SK-N-SH (cell line): ENCODE results near the gene ST6GALNAC5. TPM values are rescaled to one million over a fixed set of nuclear protein-coding genes. Genes with fewer than 3 reads are reported as not detected.

Experiments used
- CTCF ChIA-PET: fragments of 300-600, 350-600 bp; formaldehyde crosslinking; extraction: SDS; loops from one replicate; lab custom pipeline; 2021; lab: Yijun Ruan, JAX
- POLR2A ChIA-PET: fragments of 350-600 bp; sonication (Branson Sonifier 250); formaldehyde crosslinking; extraction: SDS; loops from one replicate; lab custom pipeline; 2020; ENCODE audit warnings: antibody characterized with exemption, inconsistent platforms; lab: Yijun Ruan, JAX
- DNase-seq: peaks from one replicate; pipeline ENCODE4 v3.0.0; 2012
- H2AFZ ChIP-seq: fragments of 200-600 bp; sonication (generic); 2 replicates; pipeline ENCODE4 v1.8.1; 2016; ENCODE audit warnings: antibody characterized with exemption, mild to moderate bottlenecking, low read depth
- H3F3A ChIP-seq: fragments of 200-600 bp; sonication (generic); replicated peaks from 2 replicates; pipeline ENCODE3; 2016; ENCODE audit warnings: antibody characterized with exemption, mild to moderate bottlenecking; ENCODE audit not compliant: insufficient read depth
- H3K27ac ChIP-seq, 2 experiments: fragments of 200-500 bp in 1 of 2; fragments of 200-600 bp in 1 of 2; sonication (Bioruptor generic) in 1 of 2; sonication (generic), shearing (Covaris generic) in 1 of 2; 2 replicates each; pipeline versions ENCODE4 v1.5.1 to v1.6.1; 2014 to 2016; ENCODE audit warnings: low read depth in 2 of 2, inconsistent platforms in 1 of 2, low read length in 1 of 2, mild to moderate bottlenecking in 1 of 2, mixed read lengths in 1 of 2
- H3K27me3 ChIP-seq: fragments of 200-600 bp; sonication (generic), shearing (Covaris generic); 2 replicates; pipeline ENCODE4 v1.6.1; 2016; ENCODE audit warnings: mixed run types; ENCODE audit not compliant: insufficient read depth
- H3K36me3 ChIP-seq, 2 experiments: fragments of 200-500 bp in 1 of 2; fragments of 200-600 bp in 1 of 2; sonication (Bioruptor generic) in 1 of 2; sonication (generic) in 1 of 2; replicated peaks in 1 of 2; 2 replicates each; pipeline versions ENCODE3 to v1.5.1; 2014 to 2016; ENCODE audit warnings: low read length in 1 of 2, mild to moderate bottlenecking in 1 of 2; ENCODE audit not compliant: insufficient read depth in 2 of 2, control insufficient read depth in 1 of 2
- H3K4me1 ChIP-seq, 2 experiments: fragments of 200-500 bp in 1 of 2; fragments of 200-600 bp in 1 of 2; sonication (Bioruptor generic) in 1 of 2; sonication (generic), shearing (Covaris generic) in 1 of 2; 2 replicates each; pipeline versions ENCODE4 v1.5.1 to v1.6.1; 2014 to 2016; ENCODE audit warnings: low read depth in 1 of 2, low read length in 1 of 2, mixed run types in 1 of 2; ENCODE audit not compliant: insufficient read depth in 2 of 2, control insufficient read depth in 1 of 2
- H3K4me2 ChIP-seq: fragments of 200-600 bp; sonication (generic), shearing (Covaris generic); 2 replicates; pipeline ENCODE4 v1.6.1; 2017; ENCODE audit warnings: mixed run types
- H3K4me3 ChIP-seq, 2 experiments: fragments of 200-500 bp in 1 of 2; fragments of 200-600 bp in 1 of 2; sonication (Bioruptor generic) in 1 of 2; sonication (generic), shearing (Covaris generic) in 1 of 2; 2 replicates each; pipeline versions ENCODE4 v1.5.1 to v1.8.1; 2014 to 2016; ENCODE audit warnings: low read depth in 2 of 2, inconsistent platforms in 1 of 2, low read length in 1 of 2, mild to moderate bottlenecking in 1 of 2, mixed read lengths in 1 of 2, moderate library complexity in 1 of 2
- H3K79me2 ChIP-seq: fragments of 200-600 bp; sonication (generic); 2 replicates; pipeline ENCODE4 v1.8.1; 2017; ENCODE audit warnings: mild to moderate bottlenecking; ENCODE audit not compliant: insufficient read depth
- H3K9ac ChIP-seq: fragments of 200-600 bp; sonication (generic); 2 replicates; pipeline ENCODE4 v1.6.1; 2017; ENCODE audit warnings: mixed run types
- H3K9me2 ChIP-seq: fragments of 200-600 bp; sonication (generic); 2 replicates; pipeline ENCODE4 v1.6.1; 2017; ENCODE audit warnings: mixed run types
- H3K9me3 ChIP-seq: fragments of 200-600 bp; sonication (generic); 2 replicates; pipeline ENCODE4 v1.6.1; 2017; ENCODE audit warnings: mixed run types, mild to moderate bottlenecking, moderate library complexity
- H4K20me1 ChIP-seq: fragments of 200-600 bp; sonication (generic); 2 replicates; pipeline ENCODE4 v1.6.1; 2017; ENCODE audit warnings: mild to moderate bottlenecking, mixed run types; ENCODE audit not compliant: insufficient read depth
- CHD2 ChIP-seq: fragments of 150-350 bp; IDR thresholded peaks from 2 replicates; pipeline ENCODE4 v1.6.1; 2018; ENCODE audit warnings: low read length; ENCODE audit not compliant: partially characterized antibody
- EP300 ChIP-seq, 2 experiments: IDR thresholded peaks; 2 replicates each; pipeline versions ENCODE4 v1.4.0 to v1.6.1; 2012; ENCODE audit warnings: borderline replicate concordance in 1 of 2, low read depth in 1 of 2, low read length in 1 of 2
- FOSL2 ChIP-seq: IDR thresholded peaks from 2 replicates; pipeline ENCODE4 v1.4.0; 2012; ENCODE audit warnings: low read depth, mild to moderate bottlenecking, moderate library complexity, borderline replicate concordance
- GABPA ChIP-seq: IDR thresholded peaks from 2 replicates; pipeline ENCODE4 v1.4.0; 2012; ENCODE audit warnings: low read depth, mild to moderate bottlenecking
- GATA2 ChIP-seq: sonication (generic); formaldehyde crosslinking; IDR thresholded peaks from 2 replicates; pipeline ENCODE4 v1.5.0; 2020; ENCODE audit warnings: mild to moderate bottlenecking, missing genetic modification reagents
- JUND ChIP-seq: IDR thresholded peaks from 2 replicates; pipeline ENCODE4 v1.4.0; 2012
- MEF2A ChIP-seq: IDR thresholded peaks from 2 replicates; pipeline ENCODE4 v1.4.0; 2012; ENCODE audit warnings: low read depth, borderline replicate concordance
- MXI1 ChIP-seq: IDR thresholded peaks from 2 replicates; pipeline ENCODE4 v1.6.1; 2012; ENCODE audit warnings: mild to moderate bottlenecking, low read depth, low read length, improper control_type of control experiment
- PBX3 ChIP-seq: IDR thresholded peaks from 2 replicates; pipeline ENCODE4; 2012
- RXRA ChIP-seq: IDR thresholded peaks from 2 replicates; pipeline ENCODE4 v1.4.0; 2012; ENCODE audit warnings: low read depth, mild to moderate bottlenecking, borderline replicate concordance
- TCF12 ChIP-seq: IDR thresholded peaks from 2 replicates; pipeline ENCODE4 v1.4.0; 2012
- WGBS: methylation state at CpG from one replicate; pipeline ENCODE4 v1.1.6; 2017; ENCODE audit warnings: low lambda C conversion rate; 5-methylcytosine and 5-hydroxymethylcytosine counted together
- polyA plus RNA-seq, 3 experiments: library from polyadenylated mRNA; depleted of rRNA; stranded (reverse); fragments of >200 nt; gene quantifications; 2 replicates each; pipeline ENCODE4 v1.2.3, GENCODE V29; 2012
- TF ChIP-seq, protein P1 (sequence below): IDR thresholded peaks from 2 replicates; pipeline ENCODE4 v1.4.0; 2012; ENCODE audit warnings: low read depth, borderline replicate concordance
- TF ChIP-seq, protein P2 (sequence below): fragments of 150-350 bp; IDR thresholded peaks from 2 replicates; pipeline ENCODE4 v1.6.1; 2017; ENCODE audit warnings: antibody characterized with exemption, low read length, low read depth, borderline replicate concordance

ST6GALNAC5 gene
- polyA plus RNA-seq, 1 of the 3 experiments (the other 2 are of a cell fraction) = 10.6 TPM

DNA sequence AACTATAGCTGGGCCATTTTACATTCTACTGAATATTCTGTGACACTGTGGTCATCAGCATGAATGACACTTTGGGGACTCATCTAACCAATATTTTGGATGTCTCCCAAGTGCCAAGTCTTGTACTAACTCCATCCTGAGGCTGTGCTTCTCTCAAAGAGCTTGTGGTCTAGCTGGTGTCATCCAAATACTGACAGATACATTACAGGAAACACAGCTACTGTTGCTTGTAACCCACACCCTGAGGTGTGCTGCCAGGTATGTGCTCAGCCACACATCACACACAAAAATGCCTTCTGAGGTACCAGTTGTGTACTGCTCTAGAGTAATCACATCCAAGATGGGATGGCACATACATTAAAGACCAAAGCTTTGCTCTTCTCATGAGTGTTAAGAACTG, 81.6 kb downstream of the ST6GALNAC5 start:
- POLR2A ChIA-PET = no interaction called here

GRCh38 chr1:76949503-76949902, 82.2 kb downstream of the ST6GALNAC5 start:
- Histone ChIP-seq H3K9ac (no peak overlapping the region), H3K36me3 (no peaks in the 10 kb centered on the region), H4K20me1 (no peaks in the 10 kb centered on the region)
- TF ChIP-seq TCF12 = peak; percentile 49
- peak; percentile 61; the same call in 1 of the 2 replicates for TF ChIP-seq FOSL2
- peak; percentile 53 for TF ChIP-seq PBX3
- TF ChIP-seq, protein P1, sequence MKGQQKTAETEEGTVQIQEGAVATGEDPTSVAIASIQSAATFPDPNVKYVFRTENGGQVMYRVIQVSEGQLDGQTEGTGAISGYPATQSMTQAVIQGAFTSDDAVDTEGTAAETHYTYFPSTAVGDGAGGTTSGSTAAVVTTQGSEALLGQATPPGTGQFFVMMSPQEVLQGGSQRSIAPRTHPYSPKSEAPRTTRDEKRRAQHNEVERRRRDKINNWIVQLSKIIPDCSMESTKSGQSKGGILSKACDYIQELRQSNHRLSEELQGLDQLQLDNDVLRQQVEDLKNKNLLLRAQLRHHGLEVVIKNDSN = no peak
- TF ChIP-seq JUND = peak; percentile 47; the same call in 1 of the 2 replicates
- peak in 1 of 2 experiments; percentile 44; a peak in 1 of 4 replicates for TF ChIP-seq EP300 (IDR thresholded peaks at IDR 0.05; ENCODE audit: borderline replicate concordance in 1 of 2, low read depth in 1 of 2, low read length in 1 of 2)
- TF ChIP-seq, protein P2, sequence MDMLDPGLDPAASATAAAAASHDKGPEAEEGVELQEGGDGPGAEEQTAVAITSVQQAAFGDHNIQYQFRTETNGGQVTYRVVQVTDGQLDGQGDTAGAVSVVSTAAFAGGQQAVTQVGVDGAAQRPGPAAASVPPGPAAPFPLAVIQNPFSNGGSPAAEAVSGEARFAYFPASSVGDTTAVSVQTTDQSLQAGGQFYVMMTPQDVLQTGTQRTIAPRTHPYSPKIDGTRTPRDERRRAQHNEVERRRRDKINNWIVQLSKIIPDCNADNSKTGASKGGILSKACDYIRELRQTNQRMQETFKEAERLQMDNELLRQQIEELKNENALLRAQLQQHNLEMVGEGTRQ = no peak
- TF ChIP-seq, all 33 proteins: peak for 5
- H2AFZ ChIP-seq = no peak overlapping the region
- 40% methylated on average over 3 of the region's 3 CpGs for WGBS
- no peaks in the 10 kb centered on the region for H3F3A ChIP-seq
- no peak overlapping the region for H3K4me3 ChIP-seq
- no peaks in the 10 kb centered on the region for H3K79me2 ChIP-seq
- H3K27me3 ChIP-seq = no peaks in the 10 kb centered on the region
- no peaks in the 10 kb centered on the region for H3K4me1 ChIP-seq
- POLR2A ChIA-PET = no interaction called here
- CTCF ChIA-PET = interaction anchor here (1.0 kb wide), 1 partner anchor 25 kb away, joined by 3 read pairs; no protein-coding TSS in a partner anchor
- H3K9me2 ChIP-seq = no peaks in the 10 kb centered on the region
- no peaks in the 10 kb centered on the region for H3K9me3 ChIP-seq
- H3K4me2 ChIP-seq = no peak overlapping the region; the same call in 1 of the 2 replicates
- DNase-seq = no peak
- H3K27ac ChIP-seq = peak overlapping the region in 1 of 2 experiments; percentile 42; a peak in 1 of 4 replicates

More for the DNA sequence above, 81.6 kb downstream of the ST6GALNAC5 start:
- Histone ChIP-seq H3F3A (no peaks in the 10 kb centered on the region), H3K36me3 (no peaks in the 10 kb centered on the region), H3K27me3 (no peaks in the 10 kb centered on the region), H3K27ac (0 out of 4 replicates have a peak overlapping the region, but pooled peaks of 1 of the 2 experiments have one; percentile 19), H3K4me1 (no peaks in the 10 kb centered on the region), H4K20me1 (no peaks in the 10 kb centered on the region), H3K79me2 (no peaks in the 10 kb centered on the region), H3K9ac (no peak overlapping the region), H3K4me2 (no peak overlapping the region; the same call in 1 of the 2 replicates), H3K4me3 (no peak overlapping the region), H2AFZ (no peak overlapping the region), H3K9me3 (no peaks in the 10 kb centered on the region), H3K9me2 (no peaks in the 10 kb centered on the region)
- TF ChIP-seq GABPA (no peak), CHD2 (no peak), TCF12 (no peak), MEF2A (no peak), MXI1 (no peak), GATA2 (no peak), RXRA (no peak)
- CTCF ChIA-PET = no interaction called here
- DNase-seq = no peak
